Measurements from ENCODE around the gene NR2F2.

- TF ChIP-seq, protein P1, sequence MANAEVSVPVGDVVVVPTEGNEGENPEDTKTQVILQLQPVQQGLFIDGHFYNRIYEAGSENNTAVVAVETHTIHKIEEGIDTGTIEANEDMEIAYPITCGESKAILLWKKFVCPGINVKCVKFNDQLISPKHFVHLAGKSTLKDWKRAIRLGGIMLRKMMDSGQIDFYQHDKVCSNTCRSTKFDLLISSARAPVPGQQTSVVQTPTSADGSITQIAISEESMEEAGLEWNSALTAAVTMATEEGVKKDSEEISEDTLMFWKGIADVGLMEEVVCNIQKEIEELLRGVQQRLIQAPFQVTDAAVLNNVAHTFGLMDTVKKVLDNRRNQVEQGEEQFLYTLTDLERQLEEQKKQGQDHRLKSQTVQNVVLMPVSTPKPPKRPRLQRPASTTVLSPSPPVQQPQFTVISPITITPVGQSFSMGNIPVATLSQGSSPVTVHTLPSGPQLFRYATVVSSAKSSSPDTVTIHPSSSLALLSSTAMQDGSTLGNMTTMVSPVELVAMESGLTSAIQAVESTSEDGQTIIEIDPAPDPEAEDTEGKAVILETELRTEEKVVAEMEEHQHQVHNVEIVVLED (CRISPR knock-in tag; IDR thresholded peaks at IDR 0.05; ENCODE audit: borderline replicate concordance): no peak
- no peak for TF ChIP-seq YY1 (IDR thresholded peaks at IDR 0.05; ENCODE audit: insufficient read depth, insufficient replicate concordance, low read depth, low read length)
- no peak for TF ChIP-seq ZNF275 (CRISPR knock-in tag; IDR thresholded peaks at IDR 0.05; ENCODE audit: borderline replicate concordance)
- no peak for TF ChIP-seq CTCF (CRISPR knock-in tag; IDR thresholded peaks at IDR 0.05)
These were observed 1.7 kb upstream of the NR2F2 start for GRCh38 chr15:96328877-96329195.
